Right renal pelvis (tissue), 4 donors: ENCODE data around the gene ESPL1. TPM values are rescaled to one million over a fixed set of nuclear protein-coding genes. Genes with fewer than 3 reads are reported as not detected.
"Not testable (repeated sequence)": the region's sequence is repeated elsewhere in the genome, so short reads cannot be mapped to it uniquely, and the experiment has no call there.

Experiments
- DNase-seq, 4 donors: peaks; one replicate each; pipeline ENCODE4 v3.0.0-alpha.2; 2013; ENCODE audit warnings: low read depth in 4 of 4, low spot score in 3 of 4, missing footprints in 1 of 4
- polyA plus RNA-seq, 4 donors: library from polyadenylated mRNA; unstranded; fragments of 120-200 nt; gene quantifications; one replicate each; pipeline ENCODE4 v1.2.1, GENCODE V29; 2013; ENCODE audit not compliant: insufficient read length in 4 of 4

Gene ESPL1
- polyA plus RNA-seq, 4 donors = 8.9 to 11.3 (median 9.1) TPM

DNA sequence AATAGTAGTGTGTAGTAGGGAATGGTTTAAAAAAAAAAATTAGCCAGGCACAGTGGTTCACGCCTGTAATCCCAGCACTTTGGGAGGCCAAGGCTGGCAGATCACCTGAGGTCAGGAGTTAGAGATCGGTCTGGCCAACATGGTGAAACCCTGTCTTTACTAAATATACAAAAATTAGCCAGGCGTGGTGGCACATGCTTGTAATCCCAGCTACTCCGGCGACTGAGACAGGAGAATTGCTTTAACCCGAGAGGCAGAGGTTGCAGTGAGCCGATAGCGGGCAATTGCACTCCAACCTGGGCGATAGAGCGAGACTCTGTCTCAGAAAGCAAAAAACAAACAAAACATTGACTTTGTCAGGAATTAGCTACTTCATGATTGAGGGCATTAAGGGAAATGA lies 29.0 kb downstream of the ESPL1 start:
- DNase-seq = not testable (repeated sequence)

DNA sequence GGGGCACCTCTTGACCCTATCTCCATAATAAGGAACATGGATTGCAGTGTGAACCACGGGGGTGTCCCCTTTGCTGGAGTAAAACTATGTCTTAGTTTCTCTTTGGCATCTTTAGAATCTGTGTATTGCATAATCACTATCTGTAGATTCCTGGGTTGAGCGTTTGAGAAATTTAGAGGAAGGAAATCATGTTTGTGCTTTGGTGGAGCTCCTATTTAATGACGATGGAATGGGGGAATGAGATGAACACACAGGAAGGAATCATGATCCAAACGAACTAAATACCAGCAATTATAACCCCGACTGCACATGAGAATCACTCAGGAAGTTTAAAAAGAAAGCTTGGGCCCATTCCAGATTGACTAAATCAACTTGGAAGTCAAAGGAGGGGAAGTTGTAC lies 30.1 kb downstream of the ESPL1 start:
- no peak for DNase-seq

DNA sequence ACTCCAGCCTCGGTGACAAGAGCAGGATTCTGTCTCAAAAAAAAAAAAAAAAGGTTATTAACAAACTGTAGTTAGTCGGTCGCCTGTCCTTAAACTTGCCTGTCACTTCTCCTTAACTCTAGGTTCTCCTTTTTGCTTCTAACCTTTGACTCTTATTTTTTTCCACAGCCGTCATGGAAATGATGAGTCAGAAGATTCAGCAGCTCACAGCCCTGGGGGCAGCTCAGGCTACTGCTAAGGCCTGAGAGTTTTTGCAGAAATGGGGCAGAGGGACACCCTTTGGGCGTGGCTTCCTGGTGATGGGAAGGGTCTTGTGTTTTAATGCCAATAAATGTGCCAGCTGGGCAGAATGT lies 31.0 kb downstream of the ESPL1 start:
- no peak for DNase-seq

DNA sequence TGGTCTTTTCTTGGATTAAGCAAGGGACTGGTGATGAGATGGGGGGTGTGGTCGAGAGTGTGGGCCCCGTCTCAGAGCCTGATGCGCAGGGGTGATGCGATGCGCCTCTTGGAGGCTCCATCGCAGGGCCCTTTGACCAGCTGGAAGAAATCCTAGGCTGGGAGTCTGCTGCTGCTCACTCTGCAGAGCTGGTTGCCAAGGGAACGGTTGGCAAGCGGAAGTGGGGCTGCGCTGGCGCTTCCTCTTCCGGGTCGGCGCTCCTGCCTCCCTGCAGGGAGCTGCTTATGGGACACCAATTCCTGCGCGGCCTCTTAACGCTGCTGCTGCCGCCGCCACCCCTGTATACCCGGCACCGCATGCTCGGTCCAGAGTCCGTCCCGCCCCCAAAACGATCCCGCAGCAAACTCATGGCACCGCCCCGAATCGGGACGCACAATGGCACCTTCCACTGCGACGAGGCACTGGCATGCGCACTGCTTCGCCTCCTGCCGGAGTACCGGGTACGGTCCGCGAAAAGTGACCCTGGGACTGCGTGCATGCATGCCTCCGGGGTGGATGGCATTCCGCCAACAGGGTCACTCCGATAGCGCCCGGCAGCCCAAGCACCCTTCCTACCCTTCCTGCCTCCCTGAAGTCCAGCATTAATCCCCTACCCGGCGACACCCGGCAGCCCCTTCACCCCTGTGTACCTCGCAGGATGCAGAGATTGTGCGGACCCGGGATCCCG lies 31.5 kb downstream of the ESPL1 start, which contains the start of gene MYG1:
Gene MYG1, plus strand, starts transcription at position 242 of the 727 bp plus-strand sequence. Its CDS starts 43 bp downstream, at position 285.
- DNase-seq = peak; percentile 81 to 83 (median 82)

DNA sequence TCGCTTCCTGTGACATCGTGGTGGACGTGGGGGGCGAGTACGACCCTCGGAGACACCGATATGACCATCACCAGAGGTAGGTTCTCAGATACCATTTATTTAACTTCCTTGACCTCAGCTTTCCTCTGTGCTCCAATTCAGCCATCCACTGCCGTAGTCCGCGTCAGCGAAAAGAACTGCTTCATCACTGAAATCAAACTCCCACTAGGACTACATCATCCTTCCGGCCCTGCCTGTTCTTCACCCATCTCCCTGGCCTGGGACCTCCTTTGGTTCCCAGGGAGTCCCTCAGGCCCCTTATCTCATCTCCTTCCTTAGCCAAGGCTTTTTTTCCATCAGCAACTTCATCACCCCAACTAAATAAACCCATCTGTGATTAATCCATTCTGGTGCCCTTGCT lies 32.1 kb downstream of the ESPL1 start:
- no peak for DNase-seq

DNA sequence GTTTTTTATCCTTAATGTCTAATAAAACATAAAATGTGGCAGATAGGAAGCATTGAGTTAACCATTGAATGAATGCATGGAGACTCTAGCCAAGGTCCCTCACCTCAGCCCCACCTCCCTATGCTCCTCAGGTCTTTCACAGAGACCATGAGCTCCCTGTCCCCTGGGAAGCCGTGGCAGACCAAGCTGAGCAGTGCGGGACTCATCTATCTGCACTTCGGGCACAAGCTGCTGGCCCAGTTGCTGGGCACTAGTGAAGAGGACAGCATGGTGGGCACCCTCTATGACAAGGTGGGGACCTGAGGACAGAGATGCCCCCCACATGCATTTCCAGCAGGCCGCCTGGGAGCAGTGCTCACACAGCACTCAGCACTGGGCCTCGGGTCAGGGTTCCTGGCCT lies 34.8 kb downstream of the ESPL1 start:
- DNase-seq = no peak

DNA sequence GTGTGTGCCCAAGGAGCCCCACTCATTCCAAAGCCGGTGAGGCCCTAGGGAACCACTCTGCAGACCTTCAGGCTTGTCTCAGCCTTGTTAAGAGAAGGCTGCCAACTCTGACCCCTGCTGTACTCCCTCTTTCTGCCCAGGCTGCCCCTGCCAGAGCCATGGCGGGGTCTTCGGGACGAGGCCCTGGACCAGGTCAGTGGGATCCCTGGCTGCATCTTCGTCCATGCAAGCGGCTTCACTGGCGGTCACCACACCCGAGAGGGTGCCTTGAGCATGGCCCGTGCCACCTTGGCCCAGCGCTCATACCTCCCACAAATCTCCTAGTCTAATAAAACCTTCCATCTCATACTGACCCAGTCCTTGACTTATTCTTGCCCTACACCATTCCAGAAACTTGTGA lies 38.7 kb downstream of the ESPL1 start:
- no peak for DNase-seq

DNA sequence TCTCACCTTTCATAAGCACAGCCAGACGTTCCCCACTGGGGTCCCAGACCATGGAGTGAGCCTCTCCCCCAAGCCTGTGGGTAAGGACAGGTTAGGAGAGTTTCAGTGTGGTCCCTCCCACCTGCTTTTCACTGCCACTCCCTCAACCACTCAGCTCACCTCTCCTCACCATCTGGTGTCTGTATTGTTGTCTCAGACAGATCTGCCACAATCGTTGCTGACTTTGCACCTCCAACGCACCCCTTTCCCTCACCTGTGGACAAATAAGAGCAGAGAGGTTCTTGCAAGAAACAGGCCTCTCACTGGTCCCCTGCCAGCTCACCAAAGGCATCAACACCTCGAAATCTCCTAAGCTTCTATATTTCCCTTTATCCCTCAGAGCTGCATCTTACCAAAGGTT lies 40.2 kb downstream of the ESPL1 start:
- no peak for DNase-seq

DNA sequence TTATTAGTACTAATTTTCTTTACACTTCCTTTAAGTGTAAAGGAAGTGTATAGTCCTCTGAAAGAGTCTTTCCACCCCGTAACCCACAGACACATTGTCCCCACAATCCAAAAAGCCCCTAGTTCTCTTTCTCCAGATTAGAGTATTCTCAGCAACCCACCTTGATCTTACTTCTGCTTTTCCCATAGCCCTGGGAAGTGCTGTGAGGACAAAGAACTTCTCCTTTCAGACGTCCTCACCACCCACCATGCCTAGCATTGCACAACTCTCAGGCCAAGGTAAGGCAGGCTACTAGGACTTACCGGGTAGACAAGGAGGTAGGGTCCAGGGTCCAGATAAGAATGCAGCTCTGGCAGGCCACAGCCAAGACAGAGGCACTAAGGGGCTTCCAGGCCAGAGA lies 45.9 kb downstream of the ESPL1 start:
- DNase-seq = no peak

DNA sequence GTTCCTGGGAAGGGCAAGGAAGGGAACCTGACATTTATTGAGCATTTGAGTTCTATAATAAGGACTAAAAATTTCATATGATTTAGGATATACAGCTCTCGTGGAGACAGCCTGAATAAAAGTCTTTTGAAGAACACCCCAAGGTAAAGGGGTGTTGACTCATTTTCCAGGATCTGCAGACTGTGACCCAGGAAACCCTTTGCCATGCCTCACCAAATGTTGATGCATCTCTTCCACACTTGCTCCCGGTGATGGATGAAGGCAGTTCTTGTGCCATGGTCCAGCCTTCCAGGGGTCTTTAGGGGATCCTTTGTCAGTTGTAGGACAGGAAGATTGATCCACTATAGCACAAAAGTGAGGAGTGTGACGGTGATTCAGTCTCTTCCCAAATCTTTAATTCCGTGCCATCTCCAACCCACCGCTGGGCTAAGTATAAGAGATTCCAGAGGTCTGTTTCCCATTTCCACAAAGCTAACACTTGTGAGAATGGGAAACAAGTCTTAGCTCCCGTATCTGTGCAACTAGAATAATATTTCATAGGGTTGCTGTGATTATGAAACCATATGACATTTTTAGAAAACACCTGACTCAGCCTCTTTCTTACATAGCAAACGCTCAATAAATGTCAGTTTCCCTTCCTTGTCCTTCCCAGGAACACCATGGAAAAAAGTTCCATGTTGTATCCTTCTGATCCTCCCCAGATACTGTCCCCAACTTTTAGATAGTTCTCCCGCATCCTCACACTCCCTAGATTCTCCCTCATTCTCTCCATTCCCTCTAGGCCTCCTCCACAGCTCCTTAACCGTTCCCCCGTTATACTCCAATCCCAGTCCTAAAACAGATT lies 52.5 kb downstream of the ESPL1 start:
- DNase-seq = no peak

DNA sequence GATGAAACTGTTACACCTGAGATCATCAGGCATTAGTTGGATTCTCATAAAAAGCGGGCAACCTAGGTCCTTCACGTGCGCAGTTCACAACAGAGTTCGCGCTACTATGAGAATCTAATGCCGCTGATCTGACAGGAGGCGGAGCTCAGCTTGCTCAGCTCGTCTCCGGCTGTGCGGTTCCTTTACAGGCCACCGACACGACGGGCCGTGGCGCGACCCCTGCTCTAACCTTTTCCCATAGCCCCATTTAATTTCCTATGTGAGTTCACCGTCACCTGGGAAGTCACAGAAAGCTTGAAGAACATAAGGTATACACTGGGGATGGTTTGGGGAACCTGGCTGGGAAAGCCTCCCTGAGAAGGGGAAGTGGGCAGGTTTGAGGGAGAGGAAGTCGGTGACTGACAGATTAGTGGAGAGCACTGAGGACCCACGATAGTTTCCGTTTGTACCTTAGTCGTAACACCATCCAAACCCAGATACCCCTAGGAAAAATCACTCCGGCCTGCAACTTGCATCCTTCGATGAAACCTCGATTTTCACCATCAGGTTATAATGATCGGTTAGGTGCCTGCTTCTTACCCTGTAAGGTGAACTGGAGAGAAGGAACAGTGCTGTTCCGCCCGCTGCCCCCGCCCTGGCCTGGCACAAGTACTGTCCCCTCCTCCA lies 56.1 kb downstream of the ESPL1 start:
- DNase-seq = no peak

DNA sequence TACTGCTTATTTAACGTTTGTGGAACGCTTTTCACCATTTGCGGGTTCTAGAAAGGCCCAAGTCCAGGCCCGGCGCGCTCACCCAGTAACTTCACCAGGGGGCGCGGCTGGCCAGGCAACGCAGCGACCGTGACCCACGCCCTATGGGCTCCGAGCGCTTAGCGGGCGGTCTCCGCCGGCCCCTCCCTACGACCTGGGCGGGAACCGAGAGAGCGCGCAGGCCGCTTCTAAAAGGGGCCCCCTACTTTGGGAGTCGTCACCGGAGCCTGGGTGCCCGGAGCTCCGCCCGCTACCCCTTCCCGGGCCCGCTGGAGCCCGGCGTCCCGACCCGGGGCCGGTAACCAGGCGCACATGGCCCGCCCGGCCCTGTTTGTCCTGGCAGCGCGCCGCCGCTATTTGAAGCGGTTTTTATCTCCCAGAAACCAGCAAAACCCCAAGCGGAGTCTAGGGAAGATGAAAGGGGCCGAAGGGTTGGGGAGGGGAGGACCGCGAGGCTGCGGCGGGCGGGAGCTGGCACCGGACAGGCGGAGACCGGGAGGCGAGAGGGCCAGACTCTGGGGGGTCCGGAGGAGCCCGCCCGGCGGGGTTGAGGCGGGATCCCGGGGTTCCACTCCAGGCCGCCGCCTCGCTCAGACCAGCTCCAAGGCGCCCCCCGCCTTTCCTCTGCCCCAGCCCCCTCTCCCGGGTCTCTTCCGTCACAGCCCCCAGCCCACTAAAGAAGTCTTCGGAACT lies 56.8 kb downstream of the ESPL1 start:
- DNase-seq = peak; percentile 81 to 86 (median 83)

DNA sequence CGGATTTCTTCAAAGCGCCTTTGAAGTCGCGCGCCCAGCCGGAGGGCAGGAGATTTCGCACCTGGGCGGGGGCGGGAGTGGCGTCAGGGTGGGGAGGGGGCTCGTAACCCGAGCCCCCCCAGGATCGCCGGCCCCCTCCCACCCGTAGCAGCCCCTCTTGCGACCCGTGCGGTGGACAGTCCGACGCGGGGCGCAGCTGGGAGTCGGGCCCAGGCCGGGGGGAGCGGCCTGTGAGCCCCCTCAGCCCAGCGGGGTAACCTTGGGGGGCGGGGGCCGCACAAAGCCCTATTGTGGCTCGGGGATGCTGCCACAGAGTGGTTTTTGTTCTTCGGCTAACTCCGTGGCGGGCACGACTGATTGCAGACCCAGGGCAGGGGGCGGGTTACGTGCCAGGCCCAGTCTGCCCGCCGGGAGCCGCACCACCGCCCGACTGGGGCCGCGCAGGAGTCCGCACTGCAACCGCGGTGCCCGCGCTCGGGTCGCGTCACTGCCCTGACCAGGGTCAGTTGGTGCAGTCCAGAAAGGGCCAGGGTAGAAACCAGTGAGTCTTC lies 57.5 kb downstream of the ESPL1 start:
- DNase-seq = no peak

DNA sequence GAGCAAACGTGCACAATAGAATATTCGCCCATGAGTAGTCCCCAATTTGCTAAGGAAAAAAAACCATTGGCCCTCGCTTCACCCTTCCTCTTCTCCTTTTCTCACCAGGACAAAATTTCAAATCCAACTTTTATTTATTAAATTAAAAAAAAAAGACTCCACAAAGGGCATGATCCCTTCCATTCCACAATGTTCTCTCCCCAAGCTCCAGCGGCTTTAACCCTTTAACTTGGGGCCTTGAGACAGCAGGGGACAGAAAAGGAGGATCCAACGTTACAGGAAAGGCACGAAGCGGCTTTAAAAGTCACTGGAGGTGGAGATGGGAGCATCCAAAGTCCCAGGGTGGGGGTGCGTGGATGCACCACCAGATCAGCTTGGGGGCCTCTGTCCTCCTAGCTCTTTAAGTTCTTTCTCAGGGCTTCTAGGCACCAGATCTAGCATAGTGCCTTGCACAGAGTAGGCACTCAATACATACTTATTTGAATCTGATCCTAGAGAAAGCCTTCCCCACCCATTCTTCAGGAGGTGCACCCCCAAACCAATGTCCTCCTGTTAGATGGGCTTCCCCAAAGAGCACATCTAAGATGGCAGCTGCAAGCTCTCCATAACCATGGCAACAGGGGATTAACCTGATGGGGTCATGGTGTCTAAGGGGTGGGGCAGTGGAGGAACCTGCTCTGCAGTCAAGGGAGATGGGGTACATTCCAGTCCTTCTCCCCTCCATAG lies 58.5 kb downstream of the ESPL1 start:
- no peak for DNase-seq

DNA sequence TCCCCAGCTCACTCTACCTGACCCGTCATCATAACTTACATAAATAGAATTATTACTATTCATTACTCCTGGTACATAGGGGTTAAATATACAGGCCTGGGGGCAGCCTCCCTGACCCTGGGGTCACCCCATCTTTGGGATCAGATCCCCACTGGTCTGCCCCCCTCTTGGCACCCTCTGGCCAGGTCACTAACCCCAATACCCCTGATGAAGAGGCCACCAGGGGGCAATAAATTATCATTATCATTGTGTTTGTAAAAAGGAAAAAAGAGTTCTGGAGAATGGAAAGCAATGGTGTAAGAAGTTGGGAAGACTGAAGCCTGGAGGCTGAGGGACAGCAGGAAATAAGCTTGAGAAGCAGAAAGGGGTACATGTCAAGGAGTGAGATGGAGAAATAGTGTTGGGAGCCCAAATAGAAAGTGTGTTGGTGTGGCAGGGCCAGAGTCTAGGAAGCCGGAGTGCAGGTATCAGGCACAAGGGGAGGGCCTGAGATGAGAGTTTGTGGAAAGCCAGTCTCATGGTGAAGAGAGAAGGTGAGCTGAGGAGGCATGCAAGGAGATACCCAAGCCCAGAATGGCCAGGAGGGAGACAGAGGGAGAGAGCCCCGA lies 59.4 kb downstream of the ESPL1 start:
- no peak for DNase-seq

DNA sequence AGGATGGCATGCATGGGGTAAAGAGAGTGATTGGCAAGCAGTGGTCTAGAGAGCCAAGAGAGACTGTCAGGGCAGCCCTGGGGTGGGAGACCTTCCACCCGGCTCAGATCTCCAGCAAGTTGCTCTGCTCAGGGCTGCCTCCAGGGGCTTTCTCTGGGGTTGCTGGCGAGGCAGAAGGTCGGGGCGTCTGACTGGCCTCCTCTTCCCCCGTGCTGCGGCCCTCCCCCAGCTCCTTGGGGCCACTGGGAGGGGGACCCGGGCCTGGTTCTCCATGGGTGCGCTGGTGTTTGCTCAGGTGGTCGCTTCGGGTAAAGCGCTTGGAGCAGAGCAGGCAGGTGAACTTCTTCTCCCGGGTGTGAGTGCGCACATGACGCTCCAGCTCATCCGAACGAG lies 59.9 kb downstream of the ESPL1 start:
- DNase-seq = no peak

DNA sequence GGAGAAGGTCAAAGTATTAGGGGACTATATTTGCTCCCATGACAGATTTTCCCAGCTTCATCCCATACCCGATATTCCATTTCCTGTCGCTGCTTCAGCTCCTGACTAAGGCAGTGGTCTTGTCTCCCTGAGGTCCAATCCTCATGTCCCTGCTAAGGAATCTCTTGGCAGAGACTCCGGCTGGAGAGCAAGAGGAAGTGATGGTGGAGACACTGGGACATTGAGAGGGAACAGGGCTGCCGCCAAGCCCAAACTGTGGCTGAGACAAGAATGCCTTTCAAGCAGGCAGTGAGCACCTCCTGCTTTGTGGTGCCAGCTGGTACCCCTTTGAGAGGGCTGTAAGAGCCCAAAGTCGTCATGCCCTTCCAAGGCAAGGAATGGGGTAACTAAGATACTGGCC lies 62.6 kb downstream of the ESPL1 start:
- no peak for DNase-seq

DNA sequence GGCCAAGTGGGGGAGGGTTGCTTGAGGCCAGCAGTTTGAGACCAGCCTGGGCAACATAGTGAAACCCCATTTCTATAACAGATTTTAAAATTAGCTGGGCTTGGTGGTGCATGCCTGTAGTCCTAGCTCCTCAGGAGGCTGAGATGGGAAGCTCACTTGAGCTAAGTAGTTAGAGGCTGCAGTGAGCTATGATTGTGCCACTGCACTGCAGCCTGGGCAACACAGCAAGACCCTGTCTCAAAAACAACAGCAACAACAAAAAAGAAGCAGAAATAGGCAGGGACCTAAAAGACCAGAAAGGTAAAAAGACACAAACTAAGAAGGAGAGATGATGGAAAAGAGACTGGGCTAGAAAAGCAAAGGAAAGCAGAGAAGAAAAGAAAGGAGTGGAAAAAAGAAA lies 64.2 kb downstream of the ESPL1 start:
- DNase-seq = not testable (repeated sequence)

DNA sequence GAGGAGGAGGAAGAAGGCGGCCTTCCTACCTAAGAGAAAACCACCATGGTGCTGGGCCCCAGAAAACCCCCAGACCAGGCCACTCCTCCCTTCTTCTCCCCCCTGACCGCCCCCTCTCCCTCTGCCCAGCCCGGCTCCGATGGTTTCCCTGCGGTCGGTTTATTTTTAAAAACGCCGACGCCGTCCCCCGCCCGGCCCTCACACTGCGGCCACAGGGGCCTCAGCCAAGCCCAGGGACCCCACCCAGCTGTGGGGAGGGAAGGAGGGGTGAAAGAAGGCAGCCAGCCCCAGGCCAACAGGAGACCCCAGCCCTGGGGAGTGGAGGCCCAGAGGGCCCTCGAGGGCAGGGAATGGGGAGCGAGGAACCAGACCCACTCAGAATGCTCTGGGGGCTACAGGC lies 64.6 kb downstream of the ESPL1 start:
- DNase-seq = no peak
